ENCODE data around the gene CORO1C. TPM values are rescaled to one million over a fixed set of nuclear protein-coding genes. Genes with fewer than 3 reads are reported as not detected.

CORO1C gene
- total RNA-seq, 4 donors from 2014 or later, result 100 to 273 (median 154) TPM

GRCh38 chr12:108671110-108671509 lies 60.2 kb downstream of the CORO1C start:
- TF ChIP-seq CTCF (IDR thresholded peaks at IDR 0.05), result no peak

GRCh38 chr12:108670066-108670631 lies 61.2 kb downstream of the CORO1C start:
- TF ChIP-seq CTCF (IDR thresholded peaks at IDR 0.05), result no peak
- no peak for ATAC-seq (ENCODE audit: low FRiP score)
- DNase-seq (ENCODE audit: low spot score), result no peak

More at GRCh38 chr12:108671110-108671509, 60.2 kb downstream of the CORO1C start:
- no peak for ATAC-seq (ENCODE audit: low FRiP score)
- DNase-seq (ENCODE audit: low spot score), result no peak

GRCh38 chr12:108668542-108668941 lies 62.8 kb downstream of the CORO1C start:
- ATAC-seq (ENCODE audit: low FRiP score) (no peak), DNase-seq (ENCODE audit: low spot score) (no peak)
- no peak for TF ChIP-seq CTCF (IDR thresholded peaks at IDR 0.05)

GRCh38 chr12:108668063-108668462 lies 63.3 kb downstream of the CORO1C start:
- DNase-seq (ENCODE audit: low spot score), result no peak
- TF ChIP-seq CTCF (IDR thresholded peaks at IDR 0.05), result no peak
- no peak for ATAC-seq (ENCODE audit: low FRiP score)

GRCh38 chr12:108667349-108667748 lies 64.0 kb downstream of the CORO1C start:
- ATAC-seq (ENCODE audit: low FRiP score) (no peak), DNase-seq (ENCODE audit: low spot score) (no peak)
- TF ChIP-seq CTCF (IDR thresholded peaks at IDR 0.05), result no peak

GRCh38 chr12:108666401-108666881 lies 64.9 kb downstream of the CORO1C start:
- no peak for DNase-seq (ENCODE audit: low spot score)
- TF ChIP-seq CTCF (IDR thresholded peaks at IDR 0.05), result no peak
- no peak for ATAC-seq (ENCODE audit: low FRiP score)

GRCh38 chr12:108665608-108666202 lies 65.6 kb downstream of the CORO1C start:
- no peak for TF ChIP-seq CTCF (IDR thresholded peaks at IDR 0.05)
- no peak for DNase-seq (ENCODE audit: low spot score)
- ATAC-seq (ENCODE audit: low FRiP score), result no peak

Measured in omental fat pad (tissue), 4 donors.